PC-3 (cell line): ENCODE measurements around the gene NCS1.

ENCODE experiments used
- EZH2phosphoT487 ChIP-seq: fragments of 300-600 bp; sonication (generic); IDR thresholded peaks from 2 replicates; pipeline ENCODE4 v1.6.1; 2018; ENCODE audit warnings: mild to moderate bottlenecking, antibody characterized with exemption, low read length, borderline replicate concordance
- TF ChIP-seq, protein P1 (sequence below): fragments of 300-600 bp; sonication (generic); conservative IDR thresholded peaks from 2 replicates; pipeline ENCODE4 v1.5.1; 2017; ENCODE audit warnings: antibody characterized with exemption, low read depth, mild to moderate bottlenecking, low read length

DNA sequence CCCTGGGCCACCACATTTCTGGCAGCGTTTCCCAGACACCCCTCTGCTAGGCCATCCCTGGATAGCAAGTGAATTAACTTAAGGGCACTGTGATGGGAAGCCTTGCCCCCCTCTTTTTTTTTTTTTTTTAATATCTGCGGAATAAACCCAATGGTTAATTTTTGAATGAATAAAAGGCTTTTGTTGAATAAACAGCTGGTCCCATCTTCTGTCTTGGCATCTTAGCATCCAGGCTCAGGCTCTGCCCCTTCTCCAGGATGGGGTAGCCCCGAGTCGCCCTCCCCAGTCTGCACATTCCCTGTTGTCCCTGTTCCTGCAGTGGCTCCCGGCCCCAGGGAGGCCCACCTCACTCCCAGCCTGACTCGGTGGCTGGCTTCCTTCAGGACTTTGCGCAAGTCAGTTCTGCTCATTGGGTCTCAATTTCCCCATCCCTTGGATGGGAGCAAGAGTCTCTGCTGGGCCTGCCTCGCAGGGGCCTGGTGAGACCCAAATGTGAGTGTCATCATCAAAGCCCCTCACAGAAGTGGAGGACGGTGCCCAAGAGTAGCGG, 64.3 kb downstream of the NCS1 start:
- no peak for TF ChIP-seq EZH2phosphoT487
- TF ChIP-seq, protein P1, sequence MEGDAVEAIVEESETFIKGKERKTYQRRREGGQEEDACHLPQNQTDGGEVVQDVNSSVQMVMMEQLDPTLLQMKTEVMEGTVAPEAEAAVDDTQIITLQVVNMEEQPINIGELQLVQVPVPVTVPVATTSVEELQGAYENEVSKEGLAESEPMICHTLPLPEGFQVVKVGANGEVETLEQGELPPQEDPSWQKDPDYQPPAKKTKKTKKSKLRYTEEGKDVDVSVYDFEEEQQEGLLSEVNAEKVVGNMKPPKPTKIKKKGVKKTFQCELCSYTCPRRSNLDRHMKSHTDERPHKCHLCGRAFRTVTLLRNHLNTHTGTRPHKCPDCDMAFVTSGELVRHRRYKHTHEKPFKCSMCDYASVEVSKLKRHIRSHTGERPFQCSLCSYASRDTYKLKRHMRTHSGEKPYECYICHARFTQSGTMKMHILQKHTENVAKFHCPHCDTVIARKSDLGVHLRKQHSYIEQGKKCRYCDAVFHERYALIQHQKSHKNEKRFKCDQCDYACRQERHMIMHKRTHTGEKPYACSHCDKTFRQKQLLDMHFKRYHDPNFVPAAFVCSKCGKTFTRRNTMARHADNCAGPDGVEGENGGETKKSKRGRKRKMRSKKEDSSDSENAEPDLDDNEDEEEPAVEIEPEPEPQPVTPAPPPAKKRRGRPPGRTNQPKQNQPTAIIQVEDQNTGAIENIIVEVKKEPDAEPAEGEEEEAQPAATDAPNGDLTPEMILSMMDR = peak; percentile 41; the same call in 1 of the 2 replicates
